HG02610 (cell line): ENCODE data around the gene FRMD6.
A peak's percentile ranks its signal among the peaks of the same experiment; 100 is the strongest.
"Not testable (repeated sequence)": the region's sequence is repeated elsewhere in the genome, so short reads cannot be mapped to it uniquely, and the experiment has no call there.

ENCODE experiments used
- ATAC-seq: cut with Tn5 transposase; IDR thresholded peaks from one replicate; pipeline ENCODE4 v1.9.1; 2021; ENCODE audit warnings: mild to moderate bottlenecking, moderate library complexity; ENCODE audit not compliant: unreplicated experiment

Gene FRMD6

GRCh38 chr14:51627313-51627712, 24.4 kb upstream of the FRMD6 start:
- no peak for ATAC-seq

- ATAC-seq = no peak
Observed at GRCh38 chr14:51628238-51628637, 23.5 kb upstream of the FRMD6 start.

GRCh38 chr14:51630987-51631386, 20.7 kb upstream of the FRMD6 start:
- no peak for ATAC-seq

GRCh38 chr14:51633298-51633697, 18.4 kb upstream of the FRMD6 start:
- not testable (repeated sequence) for ATAC-seq

GRCh38 chr14:51636109-51636508, 15.6 kb upstream of the FRMD6 start:
- ATAC-seq = no peak

- no peak for ATAC-seq
Observed at GRCh38 chr14:51638071-51638944, 13.4 kb upstream of the FRMD6 start.

GRCh38 chr14:51639668-51640316, 11.9 kb upstream of the FRMD6 start:
- ATAC-seq = no peak

GRCh38 chr14:51643140-51643539, 8.6 kb upstream of the FRMD6 start:
- ATAC-seq = no peak

- ATAC-seq = no peak
Observed at GRCh38 chr14:51644217-51644933, 7.3 kb upstream of the FRMD6 start.

GRCh38 chr14:51648296-51648695, 3.4 kb upstream of the FRMD6 start:
- ATAC-seq = no peak

GRCh38 chr14:51650716-51651387, 858 bp upstream of the FRMD6 start:
- no peak for ATAC-seq

- ATAC-seq = peak; percentile 38
Observed at GRCh38 chr14:51652168-51653078, 713 bp downstream of the FRMD6 start.

- ATAC-seq = no peak
Observed at GRCh38 chr14:51653079-51653774, 1.5 kb downstream of the FRMD6 start.

GRCh38 chr14:51653775-51654532, 2.2 kb downstream of the FRMD6 start:
- no peak for ATAC-seq

GRCh38 chr14:51654533-51654845, 2.8 kb downstream of the FRMD6 start:
- ATAC-seq = no peak

- ATAC-seq = no peak
Observed at GRCh38 chr14:51657762-51658161, 6.1 kb downstream of the FRMD6 start.

GRCh38 chr14:51658441-51659173, 6.9 kb downstream of the FRMD6 start:
- ATAC-seq = no peak

- no peak for ATAC-seq
Observed at GRCh38 chr14:51660741-51661140, 9.0 kb downstream of the FRMD6 start.
